HG03045 (cell line): ENCODE results near the gene FLVCR2.

Source experiments
- ATAC-seq: cut with Tn5 transposase; IDR thresholded peaks from one replicate; pipeline ENCODE4 v1.9.1; 2021; ENCODE audit warnings: mild to moderate bottlenecking, moderate library complexity; ENCODE audit not compliant: unreplicated experiment

FLVCR2 gene

GRCh38 chr14:75626396-75626795 is 48.0 kb downstream of the FLVCR2 start:
- no peak for ATAC-seq

- no peak for ATAC-seq
Measured at GRCh38 chr14:75626863-75627262, 48.4 kb downstream of the FLVCR2 start.

- ATAC-seq = no peak
Measured at GRCh38 chr14:75627406-75627805, 49.0 kb downstream of the FLVCR2 start.

- ATAC-seq = no peak
Measured at GRCh38 chr14:75628816-75629215, 50.4 kb downstream of the FLVCR2 start.

- ATAC-seq = no peak
Measured at GRCh38 chr14:75630695-75631452, 52.5 kb downstream of the FLVCR2 start.

GRCh38 chr14:75631453-75631831 is 53.0 kb downstream of the FLVCR2 start:
- no peak for ATAC-seq

- no peak for ATAC-seq
Measured at GRCh38 chr14:75634848-75635247, 56.4 kb downstream of the FLVCR2 start.

- ATAC-seq = no peak
Measured at GRCh38 chr14:75636100-75636692, 57.8 kb downstream of the FLVCR2 start.

- ATAC-seq = no peak
Measured at GRCh38 chr14:75640876-75641275, 62.5 kb downstream of the FLVCR2 start.

GRCh38 chr14:75643985-75644384 is 65.6 kb downstream of the FLVCR2 start:
- no peak for ATAC-seq

- ATAC-seq = no peak
Measured at GRCh38 chr14:75645056-75645455, 66.6 kb downstream of the FLVCR2 start.

GRCh38 chr14:75646762-75647161 is 68.3 kb downstream of the FLVCR2 start:
- no peak for ATAC-seq

GRCh38 chr14:75647640-75648039 is 69.2 kb downstream of the FLVCR2 start:
- no peak for ATAC-seq

- ATAC-seq = no peak
Measured at GRCh38 chr14:75648066-75648838, 69.8 kb downstream of the FLVCR2 start.

GRCh38 chr14:75649337-75649736 is 70.9 kb downstream of the FLVCR2 start:
- no peak for ATAC-seq

- ATAC-seq = no peak
Measured at GRCh38 chr14:75649773-75650172, 71.4 kb downstream of the FLVCR2 start.

GRCh38 chr14:75650253-75651058 is 72.0 kb downstream of the FLVCR2 start:
- ATAC-seq = no peak

GRCh38 chr14:75653563-75653962 is 75.1 kb downstream of the FLVCR2 start:
- ATAC-seq = no peak

GRCh38 chr14:75654127-75654732 is 75.8 kb downstream of the FLVCR2 start:
- ATAC-seq = no peak

GRCh38 chr14:75655235-75655634 is 76.8 kb downstream of the FLVCR2 start:
- no peak for ATAC-seq

GRCh38 chr14:75657331-75657730 is 78.9 kb downstream of the FLVCR2 start:
- no peak for ATAC-seq
